ENCODE data around the gene ANO9.

- TF ChIP-seq EP300 (IDR thresholded peaks at IDR 0.05) (no peak), POLR2A (IDR thresholded peaks at IDR 0.05) (no peak), CTCF (IDR thresholded peaks at IDR 0.05) (no peak)
Observed at GRCh38 chr11:384511-384910, 57.3 kb downstream of the ANO9 start.
